Fibroblast of pulmonary artery (primary cell): ENCODE measurements around the gene WWOX.

Source experiments
- DNase-seq: peaks from one replicate; pipeline ENCODE4 v3.0.0-alpha.2; 2010; ENCODE audit warnings: low read depth
- H3K4me3 ChIP-seq: replicated peaks from 2 replicates; pipeline ENCODE4 v1.5.1; 2011; ENCODE audit warnings: low read depth, mild to moderate bottlenecking, control low read depth, low read length, moderate library complexity
- TF ChIP-seq, protein P1 (sequence below): IDR thresholded peaks from 2 replicates; pipeline ENCODE4 v1.5.1; 2011; ENCODE audit warnings: mild to moderate bottlenecking, control low read depth, low read length, inconsistent platforms; ENCODE audit errors: missing control alignments

Gene WWOX

DNA sequence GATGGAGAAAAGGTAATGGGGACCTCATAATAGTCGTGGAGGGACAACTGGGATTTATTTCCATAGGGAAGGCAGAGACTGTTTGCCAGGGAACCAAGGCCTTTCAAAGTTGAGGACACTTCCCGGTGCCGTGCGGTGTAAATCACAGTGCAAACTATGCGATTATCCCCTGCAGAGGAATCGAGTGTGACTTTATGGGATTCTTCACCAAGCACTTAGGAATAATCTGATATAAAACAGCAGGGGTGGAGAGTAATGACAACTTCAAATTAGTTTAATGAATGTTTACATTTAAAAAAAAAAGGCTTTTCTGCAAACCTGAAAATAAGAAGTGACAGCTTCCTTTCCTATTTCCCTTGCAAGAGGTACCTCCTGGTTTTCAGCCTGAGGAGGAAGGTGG is 962.9 kb downstream of the WWOX start:
- no peak overlapping the region for H3K4me3 ChIP-seq
- no peak for DNase-seq
- TF ChIP-seq, protein P1, sequence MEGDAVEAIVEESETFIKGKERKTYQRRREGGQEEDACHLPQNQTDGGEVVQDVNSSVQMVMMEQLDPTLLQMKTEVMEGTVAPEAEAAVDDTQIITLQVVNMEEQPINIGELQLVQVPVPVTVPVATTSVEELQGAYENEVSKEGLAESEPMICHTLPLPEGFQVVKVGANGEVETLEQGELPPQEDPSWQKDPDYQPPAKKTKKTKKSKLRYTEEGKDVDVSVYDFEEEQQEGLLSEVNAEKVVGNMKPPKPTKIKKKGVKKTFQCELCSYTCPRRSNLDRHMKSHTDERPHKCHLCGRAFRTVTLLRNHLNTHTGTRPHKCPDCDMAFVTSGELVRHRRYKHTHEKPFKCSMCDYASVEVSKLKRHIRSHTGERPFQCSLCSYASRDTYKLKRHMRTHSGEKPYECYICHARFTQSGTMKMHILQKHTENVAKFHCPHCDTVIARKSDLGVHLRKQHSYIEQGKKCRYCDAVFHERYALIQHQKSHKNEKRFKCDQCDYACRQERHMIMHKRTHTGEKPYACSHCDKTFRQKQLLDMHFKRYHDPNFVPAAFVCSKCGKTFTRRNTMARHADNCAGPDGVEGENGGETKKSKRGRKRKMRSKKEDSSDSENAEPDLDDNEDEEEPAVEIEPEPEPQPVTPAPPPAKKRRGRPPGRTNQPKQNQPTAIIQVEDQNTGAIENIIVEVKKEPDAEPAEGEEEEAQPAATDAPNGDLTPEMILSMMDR: no peak

- DNase-seq: no peak
- TF ChIP-seq, protein P1: no peak
- H3K4me3 ChIP-seq: no peak overlapping the region
These were observed 963.4 kb downstream of the WWOX start for GRCh38 chr16:79062821-79063220.

GRCh38 chr16:79064256-79064972 is 965.0 kb downstream of the WWOX start:
- TF ChIP-seq, protein P1: no peak
- no peak overlapping the region for H3K4me3 ChIP-seq
- DNase-seq: no peak

- no peak for DNase-seq
- no peak overlapping the region for H3K4me3 ChIP-seq
- TF ChIP-seq, protein P1: no peak
These were observed 967.1 kb downstream of the WWOX start for GRCh38 chr16:79066561-79066960.

- DNase-seq: no peak
- H3K4me3 ChIP-seq: no peak overlapping the region
- TF ChIP-seq, protein P1: no peak
These were observed 968.1 kb downstream of the WWOX start for GRCh38 chr16:79067600-79067999.

- TF ChIP-seq, protein P1: no peak
- H3K4me3 ChIP-seq: no peak overlapping the region
- no peak for DNase-seq
These were observed 969.7 kb downstream of the WWOX start for GRCh38 chr16:79069121-79069520.

GRCh38 chr16:79069633-79070032 is 970.2 kb downstream of the WWOX start:
- H3K4me3 ChIP-seq: no peak overlapping the region
- TF ChIP-seq, protein P1: no peak
- no peak for DNase-seq
